H1 (cell line): Measurements from ENCODE around the gene COLQ. TPM values are rescaled to one million over a fixed set of nuclear protein-coding genes. Genes with fewer than 3 reads are reported as not detected.

ENCODE experiments used
- CEBPB ChIP-seq: IDR thresholded peaks from 2 replicates; pipeline ENCODE4 v1.6.1; 2012; ENCODE audit warnings: low read depth, low read length
- FOSL1 ChIP-seq: IDR thresholded peaks from 2 replicates; pipeline ENCODE4 v1.6.1; 2011; ENCODE audit warnings: mild to moderate bottlenecking, low read depth, low read length, moderate library complexity; ENCODE audit not compliant: insufficient read depth
- KDM5A ChIP-seq: fragments of 200-600 bp; IDR thresholded peaks from 2 replicates; pipeline ENCODE4 v1.7.1; 2012; ENCODE audit warnings: mild to moderate bottlenecking, low read length, inconsistent platforms, mixed read lengths
- PHF8 ChIP-seq: fragments of 200-600 bp; sonication (generic); conservative IDR thresholded peaks from 2 replicates; pipeline ENCODE4 v1.7.1; 2012; ENCODE audit warnings: low read depth, mild to moderate bottlenecking, inconsistent platforms, low read length, moderate library complexity
- POU5F1 ChIP-seq: IDR thresholded peaks from 2 replicates; pipeline ENCODE4 v1.6.1; 2011; ENCODE audit warnings: low read depth, mild to moderate bottlenecking, low read length, moderate library complexity
- SP1 ChIP-seq: IDR thresholded peaks from 2 replicates; pipeline ENCODE4 v1.6.1; 2011; ENCODE audit warnings: low read depth, low read length
- TAF1 ChIP-seq: IDR thresholded peaks from 2 replicates; pipeline ENCODE4 v1.6.1; 2011; ENCODE audit warnings: mild to moderate bottlenecking, low read depth, low read length
- TAF7 ChIP-seq: optimal IDR thresholded peaks from 2 replicates; pipeline ENCODE3; 2011; ENCODE audit warnings: low read depth, mild to moderate bottlenecking, inconsistent platforms, low read length, moderate library complexity, borderline replicate concordance
- TBP ChIP-seq: IDR thresholded peaks from 2 replicates; pipeline ENCODE4 v1.6.1; 2011; ENCODE audit warnings: low read depth, low read length, improper control_type of control experiment
- polyA plus RNA-seq, 7 experiments: library from polyadenylated mRNA; depleted of rRNA in 3 of 7; stranded (reverse) in 5 of 7; unstranded in 2 of 7; fragments of >200 nt in 5 of 7; fragments of 200-250 nt in 2 of 7; gene quantifications; 1 replicate in 5 of 7; 2 replicates in 1 of 7; 4 replicates in 1 of 7; pipeline versions ENCODE4 v1.2.1 to v1.2.3, GENCODE V29; 2011 to 2013; ENCODE audit warnings: missing spikeins in 2 of 7, mixed read lengths in 2 of 7
- total RNA-seq: library from RNA; stranded (reverse); fragmentation: NEBNext Ultra II Directional; extraction: Animal tissue kit (Norgen Biotek cat#: 25700); gene quantifications from 2 replicates; pipeline ENCODE4 v1.2.1, GENCODE V29; 2021
- TF ChIP-seq, protein P1 (sequence below): fragments of 300-600 bp; sonication (generic); IDR thresholded peaks from 2 replicates; pipeline ENCODE4 v1.7.1; 2012; ENCODE audit warnings: low read length, moderate library complexity, mild to moderate bottlenecking, inconsistent platforms; ENCODE audit not compliant: insufficient replicate concordance

The COLQ gene
- total and polyA plus RNA-seq, 2 of the 8 experiments (the other 6 are each of a cell fraction or from before 2014, with no cell fraction given), result 1.5 to 1.9 TPM

GRCh38 chr3:15420871-15421270, 100.6 kb downstream of the COLQ start (continued):
- TF ChIP-seq, protein P1, sequence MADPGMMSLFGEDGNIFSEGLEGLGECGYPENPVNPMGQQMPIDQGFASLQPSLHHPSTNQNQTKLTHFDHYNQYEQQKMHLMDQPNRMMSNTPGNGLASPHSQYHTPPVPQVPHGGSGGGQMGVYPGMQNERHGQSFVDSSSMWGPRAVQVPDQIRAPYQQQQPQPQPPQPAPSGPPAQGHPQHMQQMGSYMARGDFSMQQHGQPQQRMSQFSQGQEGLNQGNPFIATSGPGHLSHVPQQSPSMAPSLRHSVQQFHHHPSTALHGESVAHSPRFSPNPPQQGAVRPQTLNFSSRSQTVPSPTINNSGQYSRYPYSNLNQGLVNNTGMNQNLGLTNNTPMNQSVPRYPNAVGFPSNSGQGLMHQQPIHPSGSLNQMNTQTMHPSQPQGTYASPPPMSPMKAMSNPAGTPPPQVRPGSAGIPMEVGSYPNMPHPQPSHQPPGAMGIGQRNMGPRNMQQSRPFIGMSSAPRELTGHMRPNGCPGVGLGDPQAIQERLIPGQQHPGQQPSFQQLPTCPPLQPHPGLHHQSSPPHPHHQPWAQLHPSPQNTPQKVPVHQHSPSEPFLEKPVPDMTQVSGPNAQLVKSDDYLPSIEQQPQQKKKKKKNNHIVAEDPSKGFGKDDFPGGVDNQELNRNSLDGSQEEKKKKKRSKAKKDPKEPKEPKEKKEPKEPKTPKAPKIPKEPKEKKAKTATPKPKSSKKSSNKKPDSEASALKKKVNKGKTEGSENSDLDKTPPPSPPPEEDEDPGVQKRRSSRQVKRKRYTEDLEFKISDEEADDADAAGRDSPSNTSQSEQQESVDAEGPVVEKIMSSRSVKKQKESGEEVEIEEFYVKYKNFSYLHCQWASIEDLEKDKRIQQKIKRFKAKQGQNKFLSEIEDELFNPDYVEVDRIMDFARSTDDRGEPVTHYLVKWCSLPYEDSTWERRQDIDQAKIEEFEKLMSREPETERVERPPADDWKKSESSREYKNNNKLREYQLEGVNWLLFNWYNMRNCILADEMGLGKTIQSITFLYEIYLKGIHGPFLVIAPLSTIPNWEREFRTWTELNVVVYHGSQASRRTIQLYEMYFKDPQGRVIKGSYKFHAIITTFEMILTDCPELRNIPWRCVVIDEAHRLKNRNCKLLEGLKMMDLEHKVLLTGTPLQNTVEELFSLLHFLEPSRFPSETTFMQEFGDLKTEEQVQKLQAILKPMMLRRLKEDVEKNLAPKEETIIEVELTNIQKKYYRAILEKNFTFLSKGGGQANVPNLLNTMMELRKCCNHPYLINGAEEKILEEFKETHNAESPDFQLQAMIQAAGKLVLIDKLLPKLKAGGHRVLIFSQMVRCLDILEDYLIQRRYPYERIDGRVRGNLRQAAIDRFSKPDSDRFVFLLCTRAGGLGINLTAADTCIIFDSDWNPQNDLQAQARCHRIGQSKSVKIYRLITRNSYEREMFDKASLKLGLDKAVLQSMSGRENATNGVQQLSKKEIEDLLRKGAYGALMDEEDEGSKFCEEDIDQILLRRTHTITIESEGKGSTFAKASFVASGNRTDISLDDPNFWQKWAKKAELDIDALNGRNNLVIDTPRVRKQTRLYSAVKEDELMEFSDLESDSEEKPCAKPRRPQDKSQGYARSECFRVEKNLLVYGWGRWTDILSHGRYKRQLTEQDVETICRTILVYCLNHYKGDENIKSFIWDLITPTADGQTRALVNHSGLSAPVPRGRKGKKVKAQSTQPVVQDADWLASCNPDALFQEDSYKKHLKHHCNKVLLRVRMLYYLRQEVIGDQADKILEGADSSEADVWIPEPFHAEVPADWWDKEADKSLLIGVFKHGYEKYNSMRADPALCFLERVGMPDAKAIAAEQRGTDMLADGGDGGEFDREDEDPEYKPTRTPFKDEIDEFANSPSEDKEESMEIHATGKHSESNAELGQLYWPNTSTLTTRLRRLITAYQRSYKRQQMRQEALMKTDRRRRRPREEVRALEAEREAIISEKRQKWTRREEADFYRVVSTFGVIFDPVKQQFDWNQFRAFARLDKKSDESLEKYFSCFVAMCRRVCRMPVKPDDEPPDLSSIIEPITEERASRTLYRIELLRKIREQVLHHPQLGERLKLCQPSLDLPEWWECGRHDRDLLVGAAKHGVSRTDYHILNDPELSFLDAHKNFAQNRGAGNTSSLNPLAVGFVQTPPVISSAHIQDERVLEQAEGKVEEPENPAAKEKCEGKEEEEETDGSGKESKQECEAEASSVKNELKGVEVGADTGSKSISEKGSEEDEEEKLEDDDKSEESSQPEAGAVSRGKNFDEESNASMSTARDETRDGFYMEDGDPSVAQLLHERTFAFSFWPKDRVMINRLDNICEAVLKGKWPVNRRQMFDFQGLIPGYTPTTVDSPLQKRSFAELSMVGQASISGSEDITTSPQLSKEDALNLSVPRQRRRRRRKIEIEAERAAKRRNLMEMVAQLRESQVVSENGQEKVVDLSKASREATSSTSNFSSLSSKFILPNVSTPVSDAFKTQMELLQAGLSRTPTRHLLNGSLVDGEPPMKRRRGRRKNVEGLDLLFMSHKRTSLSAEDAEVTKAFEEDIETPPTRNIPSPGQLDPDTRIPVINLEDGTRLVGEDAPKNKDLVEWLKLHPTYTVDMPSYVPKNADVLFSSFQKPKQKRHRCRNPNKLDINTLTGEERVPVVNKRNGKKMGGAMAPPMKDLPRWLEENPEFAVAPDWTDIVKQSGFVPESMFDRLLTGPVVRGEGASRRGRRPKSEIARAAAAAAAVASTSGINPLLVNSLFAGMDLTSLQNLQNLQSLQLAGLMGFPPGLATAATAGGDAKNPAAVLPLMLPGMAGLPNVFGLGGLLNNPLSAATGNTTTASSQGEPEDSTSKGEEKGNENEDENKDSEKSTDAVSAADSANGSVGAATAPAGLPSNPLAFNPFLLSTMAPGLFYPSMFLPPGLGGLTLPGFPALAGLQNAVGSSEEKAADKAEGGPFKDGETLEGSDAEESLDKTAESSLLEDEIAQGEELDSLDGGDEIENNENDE, result no peak
- TF ChIP-seq POU5F1 (no peak), TAF1 (no peak), PHF8 (no peak), KDM5A (no peak), FOSL1 (no peak), SP1 (no peak), TBP (no peak), TAF7 (no peak), CEBPB (no peak)
